ENCODE results near the gene NF2.

- TF ChIP-seq GATA3 (IDR thresholded peaks at IDR 0.05; ENCODE audit: low read depth, low read length) (no peak), GATA2 (IDR thresholded peaks at IDR 0.05; ENCODE audit: low read depth, low read length) (no peak)
Measured at GRCh38 chr22:29627196-29627535, 23.7 kb downstream of the NF2 start.
